HEK293T (cell line): ENCODE results near the gene RPL31.

Experiments
- CTCF ChIA-PET: fragments of 350-600 bp; formaldehyde crosslinking; extraction: SDS; loops from one replicate; lab custom pipeline; 2021; ENCODE audit warnings: antibody characterized with exemption, inconsistent platforms; lab: Yijun Ruan, JAX
- POLR2A ChIA-PET: fragments of 350-600 bp; formaldehyde crosslinking; extraction: SDS; loops from one replicate; lab custom pipeline; 2020; ENCODE audit warnings: antibody characterized with exemption, inconsistent platforms; lab: Yijun Ruan, JAX
- DNase-seq: peaks from one replicate; pipeline ENCODE4 v3.0.0; 2012; ENCODE audit warnings: mixed read lengths; ENCODE audit errors: extremely low spot score
- ARNT ChIP-seq: fragments of 450-650 bp; IDR thresholded peaks from 2 replicates; pipeline ENCODE4 v1.6.1; 2017; ENCODE audit warnings: mild to moderate bottlenecking
- BHLHE40 ChIP-seq: fragments of 450-650 bp; IDR thresholded peaks from 2 replicates; pipeline ENCODE4 v1.6.1; 2016; ENCODE audit warnings: mild to moderate bottlenecking, moderate library complexity, borderline replicate concordance
- CTBP1 ChIP-seq: fragments of 450-650 bp; IDR thresholded peaks from 2 replicates; pipeline ENCODE4 v1.6.1; 2016; ENCODE audit warnings: borderline replicate concordance
- ELF4 ChIP-seq: fragments of 450-650 bp; IDR thresholded peaks from 2 replicates; pipeline ENCODE4 v1.6.1; 2017; ENCODE audit warnings: antibody characterized with exemption
- FOXA1 ChIP-seq: fragments of 450-650 bp; IDR thresholded peaks from 2 replicates; pipeline ENCODE4 v1.6.1; 2016; ENCODE audit warnings: mild to moderate bottlenecking
- FOXK2 ChIP-seq: fragments of 450-650 bp; IDR thresholded peaks from 2 replicates; pipeline ENCODE4 v1.6.1; 2016; ENCODE audit warnings: mild to moderate bottlenecking
- FOXM1 ChIP-seq: fragments of 450-650 bp; IDR thresholded peaks from 2 replicates; pipeline ENCODE4 v1.6.1; 2017; ENCODE audit warnings: mild to moderate bottlenecking, borderline replicate concordance
- HDGF ChIP-seq: fragments of 450-650 bp; IDR thresholded peaks from 2 replicates; pipeline ENCODE4 v1.6.1; 2017; ENCODE audit warnings: antibody characterized with exemption, borderline replicate concordance
- L3MBTL2 ChIP-seq: fragments of 450-650 bp; conservative IDR thresholded peaks from 2 replicates; pipeline ENCODE4 v1.6.1; 2016; ENCODE audit warnings: mild to moderate bottlenecking
- LEF1 ChIP-seq: fragments of 450-650 bp; IDR thresholded peaks from 2 replicates; pipeline ENCODE4 v1.6.1; 2017; ENCODE audit warnings: mild to moderate bottlenecking, borderline replicate concordance
- NFRKB ChIP-seq: fragments of 450-650 bp; IDR thresholded peaks from 2 replicates; pipeline ENCODE4 v1.6.1; 2016; ENCODE audit warnings: mild to moderate bottlenecking, moderate library complexity
- SP1 ChIP-seq: fragments of 450-650 bp; IDR thresholded peaks from 2 replicates; pipeline ENCODE4 v1.6.1; 2017
- SUZ12 ChIP-seq: fragments of 450-650 bp; IDR thresholded peaks from 2 replicates; pipeline ENCODE4 v1.6.1; 2016; ENCODE audit warnings: mild to moderate bottlenecking
- TARDBP ChIP-seq: fragments of 450-650 bp; IDR thresholded peaks from 2 replicates; pipeline ENCODE4 v1.6.1; 2016
- ZNF384 ChIP-seq: fragments of 450-650 bp; IDR thresholded peaks from 2 replicates; pipeline ENCODE4 v1.6.1; 2016
- TF ChIP-seq, protein P1 (sequence below): fragments of 450-650 bp; IDR thresholded peaks from 2 replicates; pipeline ENCODE4 v1.6.1; 2016

Gene RPL31

DNA sequence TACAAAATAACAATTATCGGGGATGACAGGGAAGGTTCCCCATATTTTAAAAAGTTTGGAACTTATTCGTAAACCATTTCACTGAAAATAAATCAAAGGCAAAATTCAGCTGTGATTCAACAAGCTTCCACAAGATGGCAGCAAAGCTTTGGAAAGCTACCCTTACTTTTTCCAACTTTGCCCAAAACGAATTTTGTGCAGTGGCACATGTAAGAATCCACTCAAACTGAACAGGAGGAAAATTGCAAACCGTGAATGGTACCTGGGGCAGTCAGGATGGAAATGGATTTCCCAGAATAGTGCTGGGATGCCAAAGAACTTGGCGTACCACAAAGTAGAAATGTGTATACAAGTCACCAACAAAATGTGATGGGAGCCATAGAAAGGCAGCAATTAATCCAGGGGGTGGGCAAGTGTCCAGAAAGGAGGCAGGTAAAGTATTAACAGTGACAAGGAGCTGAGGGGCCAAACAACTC is 10.7 kb downstream of the RPL31 start:
- CTCF ChIA-PET, result interaction anchor here (0.6 to 1.6 kb wide), 7 partner anchors 9 to 361 kb away, joined by 3 to 9 read pairs (median 5); no protein-coding TSS in a partner anchor
- POLR2A ChIA-PET, result interaction anchor here (2.2 kb wide), 1 partner anchor 10 kb away, joined by 14 read pairs; the partner anchor contains the start of gene RPL31
- TF ChIP-seq ZNF384 (no peak), FOXK2 (no peak), BHLHE40 (no peak), TARDBP (no peak), HDGF (no peak), NFRKB (no peak), ELF4 (no peak), LEF1 (no peak), L3MBTL2 (no peak; the same call in 1 of the 2 replicates), CTBP1 (no peak), FOXA1 (no peak), ARNT (no peak), FOXM1 (no peak), SP1 (no peak), SUZ12 (no peak)
- TF ChIP-seq, protein P1, sequence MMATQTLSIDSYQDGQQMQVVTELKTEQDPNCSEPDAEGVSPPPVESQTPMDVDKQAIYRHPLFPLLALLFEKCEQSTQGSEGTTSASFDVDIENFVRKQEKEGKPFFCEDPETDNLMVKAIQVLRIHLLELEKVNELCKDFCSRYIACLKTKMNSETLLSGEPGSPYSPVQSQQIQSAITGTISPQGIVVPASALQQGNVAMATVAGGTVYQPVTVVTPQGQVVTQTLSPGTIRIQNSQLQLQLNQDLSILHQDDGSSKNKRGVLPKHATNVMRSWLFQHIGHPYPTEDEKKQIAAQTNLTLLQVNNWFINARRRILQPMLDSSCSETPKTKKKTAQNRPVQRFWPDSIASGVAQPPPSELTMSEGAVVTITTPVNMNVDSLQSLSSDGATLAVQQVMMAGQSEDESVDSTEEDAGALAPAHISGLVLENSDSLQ, result no peak
- DNase-seq, result peak; percentile 50

DNA sequence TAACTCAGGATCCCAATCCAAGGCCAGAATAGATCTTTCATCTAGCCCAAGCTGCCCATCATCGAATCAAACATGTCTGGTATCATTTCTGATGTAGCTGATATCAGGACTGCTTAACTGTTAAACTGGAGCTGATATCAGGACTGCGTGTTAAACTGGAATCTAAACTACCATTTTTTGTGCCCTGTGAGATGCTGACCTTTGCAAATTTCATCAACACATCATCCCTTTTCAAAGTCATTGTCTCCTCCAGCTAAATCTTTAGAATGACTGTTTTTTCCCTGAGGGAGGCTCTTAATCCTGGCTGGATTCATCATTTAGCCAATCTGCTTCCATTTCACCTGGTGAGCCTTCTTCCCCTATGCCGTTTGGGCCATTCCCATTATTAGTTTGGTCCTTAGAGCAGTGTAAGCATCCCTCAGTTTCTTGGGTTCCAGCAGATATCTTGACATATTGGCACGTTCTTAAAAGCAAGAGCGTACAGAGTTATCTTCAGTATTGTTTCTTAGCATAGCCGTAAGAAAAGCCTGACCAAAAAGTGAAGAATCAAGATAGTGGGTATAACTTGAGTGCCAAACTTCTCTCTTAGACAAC is 12.3 kb downstream of the RPL31 start:
- ChIA-PET CTCF (no interaction called here), POLR2A (interaction anchor here (0.5 to 1.7 kb wide), 2 partner anchors 13 to 1346 kb away, joined by 3 to 10 read pairs; partner anchors contain the start of gene RPL31)
- no peak for DNase-seq
- no peak for TF ChIP-seq ZNF384
- no peak for TF ChIP-seq FOXK2
- TF ChIP-seq BHLHE40, result no peak
- no peak for TF ChIP-seq LEF1
- TF ChIP-seq L3MBTL2, result no peak
- no peak for TF ChIP-seq FOXA1
- TF ChIP-seq CTBP1, result no peak
- no peak for TF ChIP-seq ELF4
- TF ChIP-seq HDGF, result no peak
- TF ChIP-seq NFRKB, result no peak
- TF ChIP-seq, protein P1, result no peak
- TF ChIP-seq FOXM1, result no peak
- TF ChIP-seq ARNT, result no peak
- no peak for TF ChIP-seq SUZ12
- TF ChIP-seq TARDBP, result no peak
- TF ChIP-seq SP1, result no peak

- TF ChIP-seq ZNF384, result no peak
- TF ChIP-seq LEF1, result no peak
- TF ChIP-seq, protein P1, result no peak
- TF ChIP-seq TARDBP, result no peak
- TF ChIP-seq NFRKB, result no peak
- TF ChIP-seq BHLHE40, result no peak
- TF ChIP-seq ELF4, result no peak
- TF ChIP-seq SUZ12, result no peak
- no peak for TF ChIP-seq FOXM1
- TF ChIP-seq CTBP1, result no peak
- POLR2A ChIA-PET, result interaction anchor here (1.5 kb wide), 1 partner anchor 16 kb away, joined by 3 read pairs; no protein-coding TSS in a partner anchor
- CTCF ChIA-PET, result no interaction called here
- no peak for DNase-seq
These were observed 15.3 kb downstream of the RPL31 start for GRCh38 chr2:101017371-101017770.

- CTCF ChIA-PET, result no interaction called here
- POLR2A ChIA-PET, result interaction anchor here (1.5 kb wide), 1 partner anchor 17 kb away, joined by 3 read pairs; no protein-coding TSS in a partner anchor
- TF ChIP-seq TARDBP, result no peak
- TF ChIP-seq ELF4, result no peak
- TF ChIP-seq NFRKB, result no peak
- TF ChIP-seq ARNT, result no peak
- TF ChIP-seq FOXA1, result no peak
- TF ChIP-seq, protein P1, result no peak
- TF ChIP-seq CTBP1, result no peak
- TF ChIP-seq SP1, result no peak
- no peak for TF ChIP-seq L3MBTL2
- TF ChIP-seq LEF1, result no peak
- TF ChIP-seq BHLHE40, result no peak
- no peak for TF ChIP-seq HDGF
- TF ChIP-seq ZNF384, result no peak
- TF ChIP-seq SUZ12, result no peak
- TF ChIP-seq FOXM1, result no peak
- no peak for TF ChIP-seq FOXK2
- DNase-seq, result no peak
These were observed 16.8 kb downstream of the RPL31 start for GRCh38 chr2:101018934-101019333.

GRCh38 chr2:101022221-101022620 is 20.1 kb downstream of the RPL31 start:
- TF ChIP-seq BHLHE40 (no peak), SP1 (no peak), L3MBTL2 (no peak), CTBP1 (no peak), SUZ12 (no peak), ZNF384 (no peak), ELF4 (no peak), FOXA1 (no peak), HDGF (no peak), FOXK2 (no peak)
- DNase-seq, result no peak
- CTCF ChIA-PET, result interaction anchor here (0.5 to 1.3 kb wide), 3 partner anchors 9 to 170 kb away, joined by 3 to 5 read pairs (median 4); no protein-coding TSS in a partner anchor
- POLR2A ChIA-PET, result interaction anchor here (0.6 to 1.7 kb wide), 2 partner anchors 14 to 77 kb away, joined by 3 read pairs; no protein-coding TSS in a partner anchor
